IMR-90 (cell line): Measurements from ENCODE around the gene MLLT1. TPM values are rescaled to one million over a fixed set of nuclear protein-coding genes. Genes with fewer than 3 reads are reported as not detected.
A peak's percentile ranks its signal among the peaks of the same experiment; 100 is the strongest.

ENCODE experiments used
- ATAC-seq: fragments of 200-7000 bp; cut with Tn5 transposase; 2 replicates; pipeline ENCODE4 v1.9.1; 2020; ENCODE audit warnings: low read depth, mild to moderate bottlenecking, moderate library complexity
- BruUV-seq: library from RNA; stranded (reverse); fragments of 400-500 nt; replicated peaks from 2 replicates; lab custom pipeline; 2021; lab: Mats Ljungman, UMichigan
- CTCF ChIA-PET: fragments of 300-600 bp; formaldehyde crosslinking; extraction: SDS; loops from one replicate; lab custom pipeline; 2021; ENCODE audit warnings: antibody characterized with exemption; lab: Yijun Ruan, JAX
- POLR2A ChIA-PET: fragments of 300-600 bp; sonication (Branson Sonifier 250); formaldehyde crosslinking; loops from one replicate; lab custom pipeline; 2022; ENCODE audit warnings: antibody characterized with exemption; ENCODE audit not compliant: unreplicated experiment; lab: Charles Lee
- DNase-seq: peaks from one replicate; pipeline ENCODE4 v3.0.0; 2013
- H2AFZ ChIP-seq: replicated peaks from 2 replicates; pipeline ENCODE3; 2013; ENCODE audit warnings: low read length, mild to moderate bottlenecking; ENCODE audit not compliant: poor library complexity
- H2AK5ac ChIP-seq: 2 replicates; pipeline ENCODE4 v1.6.1; 2013; ENCODE audit warnings: low read depth, low read length, inconsistent platforms
- H2AK9ac ChIP-seq: replicated peaks from 2 replicates; pipeline ENCODE3; 2013; ENCODE audit warnings: mild to moderate bottlenecking, low read depth, low read length, moderate library complexity; ENCODE audit not compliant: poor library complexity
- H2BK120ac ChIP-seq: 2 replicates; pipeline ENCODE4 v1.6.1; 2013; ENCODE audit warnings: low read depth, low read length, inconsistent platforms
- H2BK15ac ChIP-seq: 3 replicates; pipeline ENCODE4 v1.6.1; 2013; ENCODE audit warnings: low read depth, low read length, inconsistent platforms
- H2BK20ac ChIP-seq: 2 replicates; pipeline ENCODE4 v1.6.1; 2013; ENCODE audit warnings: low read depth, mild to moderate bottlenecking, inconsistent platforms, low read length, moderate library complexity
- H2BK5ac ChIP-seq: 2 replicates; pipeline ENCODE4 v1.6.1; 2013; ENCODE audit warnings: mild to moderate bottlenecking, low read depth, low read length, inconsistent platforms; ENCODE audit not compliant: poor library complexity, severe bottlenecking
- H3K14ac ChIP-seq: replicated peaks from 2 replicates; pipeline ENCODE4 v1.6.1; 2013; ENCODE audit warnings: low read depth, low read length, inconsistent platforms
- H3K18ac ChIP-seq: 2 replicates; pipeline ENCODE4 v1.6.1; 2013; ENCODE audit warnings: low read depth, low read length, control low read depth
- H3K23ac ChIP-seq: 2 replicates; pipeline ENCODE4 v1.6.1; 2013; ENCODE audit warnings: low read depth, low read length, inconsistent platforms
- H3K27ac ChIP-seq: 2 replicates; pipeline ENCODE4 v1.5.1; 2013; ENCODE audit warnings: mild to moderate bottlenecking, control low read depth, low read length; ENCODE audit not compliant: insufficient read depth
- H3K27me3 ChIP-seq: 2 replicates; pipeline ENCODE4 v1.6.1; 2013; ENCODE audit warnings: low read length; ENCODE audit not compliant: control insufficient read depth, insufficient read depth
- H3K36me3 ChIP-seq: 2 replicates; pipeline ENCODE4 v1.6.1; 2013; ENCODE audit warnings: low read length, mixed read lengths; ENCODE audit not compliant: control insufficient read depth, insufficient read depth
- H3K4ac ChIP-seq: 2 replicates; pipeline ENCODE4 v1.6.1; 2013; ENCODE audit warnings: low read depth, low read length, inconsistent platforms
- H3K4me1 ChIP-seq: 2 replicates; pipeline ENCODE4 v1.6.1; 2013; ENCODE audit warnings: low read length, mixed read lengths; ENCODE audit not compliant: control insufficient read depth, insufficient read depth
- H3K4me2 ChIP-seq: 2 replicates; pipeline ENCODE4 v1.6.1; 2013; ENCODE audit warnings: low read depth, mild to moderate bottlenecking, control low read depth, low read length, moderate library complexity
- H3K4me3 ChIP-seq: 2 replicates; pipeline ENCODE4 v1.5.1; 2013; ENCODE audit warnings: low read depth, mild to moderate bottlenecking, control low read depth, low read length, moderate library complexity; ENCODE audit not compliant: insufficient read depth
- H3K56ac ChIP-seq: 2 replicates; pipeline ENCODE4 v1.6.1; 2013; ENCODE audit warnings: low read length, inconsistent platforms; ENCODE audit not compliant: insufficient read depth; ENCODE audit errors: extremely low read depth
- H3K79me1 ChIP-seq, 2 experiments: 2 replicates each; pipeline ENCODE4 v1.6.1; 2013; ENCODE audit warnings: low read length in 2 of 2, inconsistent platforms in 1 of 2, low read depth in 1 of 2
- H3K9ac ChIP-seq: 2 replicates; pipeline ENCODE4 v1.6.1; 2013; ENCODE audit warnings: low read depth, low read length, control low read depth
- H3K9me1 ChIP-seq: 2 replicates; pipeline ENCODE4 v1.6.1; 2013; ENCODE audit warnings: low read length, inconsistent platforms; ENCODE audit not compliant: insufficient read depth
- H3K9me3 ChIP-seq: 2 replicates; pipeline ENCODE4 v1.6.1; 2013; ENCODE audit warnings: low read length; ENCODE audit not compliant: control insufficient read depth, insufficient read depth
- H4K20me1 ChIP-seq: 2 replicates; pipeline ENCODE4 v1.6.1; 2013; ENCODE audit warnings: low read length, inconsistent platforms; ENCODE audit not compliant: insufficient read depth
- H4K5ac ChIP-seq: 2 replicates; pipeline ENCODE4 v1.6.1; 2013; ENCODE audit warnings: mild to moderate bottlenecking, low read depth, low read length, control low read depth
- H4K8ac ChIP-seq, 2 experiments: 2 replicates each; pipeline ENCODE4 v1.6.1; 2013; ENCODE audit warnings: low read depth in 2 of 2, low read length in 2 of 2, control low read depth in 1 of 2, inconsistent platforms in 1 of 2
- H4K91ac ChIP-seq: 2 replicates; pipeline ENCODE4 v1.6.1; 2013; ENCODE audit warnings: low read depth, low read length, inconsistent platforms; ENCODE audit not compliant: insufficient read depth
- BHLHE40 ChIP-seq: fragments of 150-350 bp; IDR thresholded peaks from 2 replicates; pipeline ENCODE4 v1.6.1; 2016; ENCODE audit warnings: mild to moderate bottlenecking, low read depth, low read length
- CHD1 ChIP-seq: IDR thresholded peaks from 2 replicates; pipeline ENCODE4 v1.6.1; 2012; ENCODE audit warnings: low read depth, low read length, improper control_type of control experiment
- CTCF ChIP-seq: conservative IDR thresholded peaks from 2 replicates; pipeline ENCODE4 v1.5.1; 2012; ENCODE audit warnings: mild to moderate bottlenecking, low read depth, low read length, improper control_type of control experiment
- ELK1 ChIP-seq: fragments of 150-350 bp; IDR thresholded peaks from 2 replicates; pipeline ENCODE4 v1.6.1; 2016; ENCODE audit warnings: low read depth, mild to moderate bottlenecking, low read length, moderate library complexity, borderline replicate concordance
- FOS ChIP-seq: fragments of 150-350 bp; IDR thresholded peaks from 2 replicates; pipeline ENCODE4 v1.6.1; 2016; ENCODE audit warnings: low read depth, low read length
- MAFK ChIP-seq: IDR thresholded peaks from 2 replicates; pipeline ENCODE4 v1.6.1; 2012; ENCODE audit warnings: low read depth, low read length, improper control_type of control experiment
- MAZ ChIP-seq: IDR thresholded peaks from 2 replicates; pipeline ENCODE4 v1.6.1; 2012; ENCODE audit warnings: low read depth, mild to moderate bottlenecking, low read length, improper control_type of control experiment, moderate library complexity, borderline replicate concordance
- MXI1 ChIP-seq: IDR thresholded peaks from 2 replicates; pipeline ENCODE4 v1.6.1; 2012; ENCODE audit warnings: low read depth, mild to moderate bottlenecking, low read length, moderate library complexity, borderline replicate concordance
- NFE2L2 ChIP-seq: fragments of 150-350 bp; IDR thresholded peaks from 2 replicates; pipeline ENCODE4 v1.6.1; 2016; ENCODE audit warnings: low read depth, mild to moderate bottlenecking, low read length
- POLR2A ChIP-seq: IDR thresholded peaks from 2 replicates; pipeline ENCODE4 v1.6.1; 2012; ENCODE audit warnings: mild to moderate bottlenecking, low read depth, low read length
- RAD21 ChIP-seq: IDR thresholded peaks from 2 replicates; pipeline ENCODE4 v1.6.1; 2012; ENCODE audit warnings: low read length, improper control_type of control experiment
- RCOR1 ChIP-seq: IDR thresholded peaks from 2 replicates; pipeline ENCODE4 v1.6.1; 2012; ENCODE audit warnings: mild to moderate bottlenecking, low read length, improper control_type of control experiment; ENCODE audit not compliant: insufficient replicate concordance
- RFX5 ChIP-seq: IDR thresholded peaks from 2 replicates; pipeline ENCODE4 v1.8.0; 2012; ENCODE audit warnings: low read depth, mild to moderate bottlenecking, low read length, moderate library complexity
- SMC3 ChIP-seq: fragments of 150-350 bp; IDR thresholded peaks from 2 replicates; pipeline ENCODE4 v1.6.1; 2016; ENCODE audit warnings: low read depth, mild to moderate bottlenecking, antibody characterized with exemption, low read length, moderate library complexity
- USF2 ChIP-seq: fragments of 150-350 bp; IDR thresholded peaks from 2 replicates; pipeline ENCODE4 v1.6.1; 2017; ENCODE audit warnings: mild to moderate bottlenecking, antibody characterized with exemption, low read length, low read depth
- WGBS, 2 experiments: methylation state at CpG; one replicate each; pipeline versions ENCODE4 v1.1.5 to v1.1.7; 2013; ENCODE audit warnings: missing lambda C conversion rate in 2 of 2; ENCODE audit not compliant: insufficient read length in 1 of 2; ENCODE audit errors: extremely low coverage in 2 of 2; 5-methylcytosine and 5-hydroxymethylcytosine counted together
- dilution Hi-C: fragments of 300-500 bp; cut with HindIII; formaldehyde crosslinking; loops from one replicate; pipeline ENCODE4 v1.14.3; 2018; ENCODE audit warnings: low sequenced_read_pairs; ENCODE audit not compliant: unreplicated experiment
- in situ Hi-C: fragments of 300-500 bp; cut with MboI; formaldehyde crosslinking; loops from 3 replicates; pipeline ENCODE4 v1.14.3; 2019; ENCODE audit warnings: low sequenced_read_pairs, inconsistent platforms, mixed read lengths
- intact Hi-C: fragments of 100-400 bp; cut with micrococcal nuclease; formaldehyde crosslinking; loops from 2 replicates; pipeline ENCODE4 v1.10.0; 2022
- polyA plus RNA-seq, 3 experiments: library from polyadenylated mRNA; depleted of rRNA; stranded (reverse); fragments of >200 nt; gene quantifications; 2 replicates each; pipeline ENCODE4 v1.2.3, GENCODE V29; 2012; ENCODE audit warnings: low replicate concordance in 1 of 3
- total RNA-seq: library from RNA; depleted of rRNA; stranded (reverse); fragments of >200 nt; gene quantifications from 2 replicates; pipeline ENCODE4 v1.2.3, GENCODE V29; 2012

MLLT1 gene
- total and polyA plus RNA-seq, 2 of the 4 experiments (the other 2 are of a cell fraction), result 1.3 to 30.6 TPM

- WGBS, 2 experiments, result 96% methylated on average over 4 of the region's 17 CpGs; no CpG with 5 or more reads in 1 of the 2 experiments
- dilution Hi-C loops, result no loop called here
- H3K4me2 ChIP-seq, result no peak overlapping the region
- 0 out of 2 replicates have a peak overlapping the region, but pooled peaks have one; percentile 29 for H3K4ac ChIP-seq
- H3K9me1 ChIP-seq, result peaks cover 30% of the 10 kb centered on the region
- ATAC-seq (no peak), DNase-seq (peak; percentile 51)
- intact Hi-C loops, result no loop called here
- ChIA-PET CTCF (no interaction called here), POLR2A (no interaction called here)
- H2AK9ac ChIP-seq, result no peak overlapping the region
- peaks cover 39% of the 10 kb centered on the region for H3K36me3 ChIP-seq
- no peak overlapping the region for H3K27ac ChIP-seq
- no peak overlapping the region for H4K91ac ChIP-seq
- no peak overlapping the region for H2AFZ ChIP-seq
- H3K18ac ChIP-seq, result no peak overlapping the region
- H2BK5ac ChIP-seq, result no peak overlapping the region
- peaks cover 57% of the 10 kb centered on the region for H4K20me1 ChIP-seq
- no peak overlapping the region; the same call in 1 of the 2 replicates for H4K5ac ChIP-seq
- no peak overlapping the region for H2BK20ac ChIP-seq
- H2AK5ac ChIP-seq, result no peak overlapping the region
- no peak overlapping the region for H2BK15ac ChIP-seq
- H3K9me3 ChIP-seq, result no peaks in the 10 kb centered on the region
- peaks cover 35% of the 10 kb centered on the region for H3K4me1 ChIP-seq
- in situ Hi-C loops, result no loop called here
- H3K9ac ChIP-seq, result no peak overlapping the region
- H3K14ac ChIP-seq, result 0 out of 2 replicates have a peak overlapping the region, but pooled peaks have one; percentile 12
- no peaks in the 10 kb centered on the region for H3K27me3 ChIP-seq
- no peak overlapping the region for H3K4me3 ChIP-seq
- no peak overlapping the region for H3K23ac ChIP-seq
- BruUV-seq, result no TSS peak
- no peak overlapping the region for H2BK120ac ChIP-seq
- peaks cover 31 to 91% of the 10 kb centered on the region in 2 experiments for H3K79me1 ChIP-seq
- H3K56ac ChIP-seq, result no peak overlapping the region
- H4K8ac ChIP-seq, result no peak overlapping the region
- no peak for TF ChIP-seq USF2
- no peak for TF ChIP-seq MXI1
- no peak for TF ChIP-seq ELK1
- no peak for TF ChIP-seq NFE2L2
- TF ChIP-seq BHLHE40, result no peak
- TF ChIP-seq RCOR1, result no peak
- no peak for TF ChIP-seq FOS
- no peak for TF ChIP-seq POLR2A
- no peak for TF ChIP-seq SMC3
- no peak for TF ChIP-seq MAFK
- TF ChIP-seq RFX5, result no peak
- TF ChIP-seq MAZ, result no peak
- no peak for TF ChIP-seq RAD21
- no peak for TF ChIP-seq CTCF
- no peak for TF ChIP-seq CHD1
Observed at GRCh38 chr19:6267552-6268381, 12.0 kb downstream of the MLLT1 start.
